K562 (cell line): Measurements from ENCODE around the gene PFN2. TPM values are rescaled to one million over a fixed set of nuclear protein-coding genes. Genes with fewer than 3 reads are reported as not detected.

Source experiments
- ATAC-seq: fragments of 200-7000 bp; cut with Tn5 transposase; 3 replicates; pipeline ENCODE4 v1.9.1; 2020; ENCODE audit warnings: moderate library complexity
- BruUV-seq: library from RNA; stranded (reverse); fragments of 400-500 nt; replicated peaks from 2 replicates; lab custom pipeline; 2021; lab: Mats Ljungman, UMichigan
- CTCF ChIA-PET: fragments of 300-600 bp; formaldehyde crosslinking; extraction: SDS; loops from one replicate; lab custom pipeline; 2021; ENCODE audit warnings: low intra/inter-chr PET ratio; lab: Yijun Ruan, JAX
- POLR2A ChIA-PET: fragments of 300-600, 350-650 bp; sonication (Branson Sonifier 250); formaldehyde crosslinking; extraction: SDS; loops from one replicate; lab custom pipeline; 2021; ENCODE audit warnings: antibody characterized with exemption, inconsistent platforms; lab: Yijun Ruan, JAX
- DNase-seq, 4 experiments: peaks; one replicate each; pipeline versions ENCODE4 v3.0.0 to v3.0.0-alpha.2; 2011 to 2018; ENCODE audit warnings: low spot score in 3 of 4, mixed read lengths in 3 of 4; ENCODE audit errors: extremely low read depth in 1 of 4
- FAIRE-seq: peaks from 2 replicates; lab custom pipeline; 2011; peaks lifted over from hg19 to GRCh38; lab: Jason Lieb, UNC
- H2AFZ ChIP-seq: 2 replicates; pipeline ENCODE4 v1.6.0; 2011; ENCODE audit warnings: low read depth, low read length, control low read depth, inconsistent platforms
- H3K27ac ChIP-seq: fragments of 200-600 bp; 3 replicates; pipeline ENCODE4 v1.8.0; 2011; ENCODE audit warnings: low read depth, mild to moderate bottlenecking, control low read depth, inconsistent platforms, low read length, moderate library complexity, mixed read lengths; ENCODE audit errors: extremely low read depth
- H3K27me3 ChIP-seq, 2 experiments: fragments of 300-600 bp in 1 of 2; 2 replicates in 1 of 2; 3 replicates in 1 of 2; pipeline versions ENCODE4 v1.6.0 to v1.8.0; 2011; ENCODE audit warnings: inconsistent platforms in 2 of 2, low read length in 2 of 2, mild to moderate bottlenecking in 1 of 2, mixed read lengths in 1 of 2, moderate library complexity in 1 of 2; ENCODE audit not compliant: control insufficient read depth in 2 of 2, insufficient read depth in 2 of 2
- H3K36me3 ChIP-seq: fragments of 300-600 bp; 3 replicates; pipeline ENCODE4 v1.8.0; 2011; ENCODE audit warnings: mild to moderate bottlenecking, low read length, inconsistent platforms; ENCODE audit not compliant: control insufficient read depth, insufficient read depth
- H3K4me1 ChIP-seq, 2 experiments: fragments of 200-600 bp in 1 of 2; replicated peaks in 1 of 2; 2 replicates in 1 of 2; 3 replicates in 1 of 2; pipeline versions ENCODE4 v1.5.1 to v1.8.0; 2011; ENCODE audit warnings: inconsistent platforms in 2 of 2, low read length in 2 of 2, mild to moderate bottlenecking in 1 of 2, mixed read lengths in 1 of 2, moderate library complexity in 1 of 2; ENCODE audit not compliant: control insufficient read depth in 2 of 2, insufficient read depth in 2 of 2
- H3K4me2 ChIP-seq: 2 replicates; pipeline ENCODE4 v1.6.1; 2011; ENCODE audit warnings: low read length, control low read depth, inconsistent platforms, mixed read lengths; ENCODE audit not compliant: insufficient read depth
- H3K4me3 ChIP-seq: fragments of 200-600 bp; sonication (generic), shearing (Covaris generic); 2 replicates; pipeline ENCODE4 v1.5.1; 2016; ENCODE audit warnings: control low read depth, inconsistent platforms
- H3K79me2 ChIP-seq: fragments of 200-600 bp; 3 replicates; pipeline ENCODE4 v1.8.0; 2011; ENCODE audit warnings: low read length, inconsistent platforms; ENCODE audit not compliant: control insufficient read depth, insufficient read depth
- H3K9ac ChIP-seq, 2 experiments: 2 replicates each; pipeline versions ENCODE4 v1.6.0 to v1.6.1; 2011; ENCODE audit warnings: low read depth in 2 of 2, low read length in 2 of 2, control low read depth in 1 of 2, inconsistent platforms in 1 of 2, mild to moderate bottlenecking in 1 of 2, mixed read lengths in 1 of 2; ENCODE audit not compliant: insufficient read depth in 1 of 2
- H3K9me1 ChIP-seq: one replicate; pipeline ENCODE4 v1.6.0; 2011; ENCODE audit warnings: inconsistent platforms, mild to moderate bottlenecking, low read length, moderate library complexity; ENCODE audit not compliant: control insufficient read depth, insufficient read depth
- H3K9me3 ChIP-seq: replicated peaks from 2 replicates; pipeline ENCODE4 v1.5.1; 2011; ENCODE audit warnings: low read depth, low read length, inconsistent platforms; ENCODE audit not compliant: control insufficient read depth, insufficient read depth
- H4K20me1 ChIP-seq: replicated peaks from 2 replicates; pipeline ENCODE4 v1.6.1; 2011; ENCODE audit warnings: low read length, inconsistent platforms, mixed read lengths; ENCODE audit not compliant: control insufficient read depth, insufficient read depth
- BDP1 ChIP-seq: IDR thresholded peaks from 3 replicates; pipeline ENCODE4 v1.6.1; 2011; ENCODE audit not compliant: insufficient read length, insufficient read depth
- GABPB2 ChIP-seq: fragments of 250-450 bp; sonication (Bioruptor Pico); conservative IDR thresholded peaks from 2 replicates; pipeline ENCODE4 v1.5.1; 2021; ENCODE audit warnings: mild to moderate bottlenecking
- HMGXB4 ChIP-seq: sonication (generic); formaldehyde crosslinking; IDR thresholded peaks from 2 replicates; pipeline ENCODE4 v1.8.1; 2023; ENCODE audit warnings: mild to moderate bottlenecking, missing genetic modification reagents
- JUNB ChIP-seq: fragments of 450-650 bp; formaldehyde crosslinking; conservative IDR thresholded peaks from 2 replicates; pipeline ENCODE4 v1.4.0; 2020; ENCODE audit warnings: mild to moderate bottlenecking
- KDM2B ChIP-seq: fragments of 250-450 bp; sonication (Bioruptor Pico); IDR thresholded peaks from 2 replicates; pipeline ENCODE4 v1.8.0; 2021; ENCODE audit warnings: mild to moderate bottlenecking, moderate library complexity
- KLF10 ChIP-seq: fragments of 250-450 bp; sonication (Bioruptor Pico); IDR thresholded peaks from 2 replicates; pipeline ENCODE4 v1.6.1; 2021; ENCODE audit warnings: matching md5 sums
- TFAP4 ChIP-seq: sonication (generic); formaldehyde crosslinking; IDR thresholded peaks from 2 replicates; pipeline ENCODE4 v1.8.0; 2022; ENCODE audit warnings: missing genetic modification reagents, mild to moderate bottlenecking, moderate library complexity, borderline replicate concordance
- ZBTB33 ChIP-seq: sonication (generic); formaldehyde crosslinking; IDR thresholded peaks from 2 replicates; pipeline ENCODE4 v1.8.1; 2023; ENCODE audit warnings: mild to moderate bottlenecking, missing genetic modification reagents
- ZEB2 ChIP-seq: fragments of 450-650 bp; IDR thresholded peaks from 2 replicates; pipeline ENCODE4 v1.6.1; 2016
- in situ Hi-C: fragments of 300-500 bp; cut with MboI; formaldehyde crosslinking; loops from 4 replicates; pipeline ENCODE4 v1.15.0; 2018; ENCODE audit warnings: inconsistent platforms, mixed read lengths
- intact Hi-C: fragments of 100-400 bp; cut with micrococcal nuclease; formaldehyde crosslinking; loops from 2 replicates; pipeline ENCODE4 v1.14.2; 2022
- polyA plus RNA-seq, 8 experiments: library from polyadenylated mRNA; depleted of rRNA in 4 of 8; stranded (reverse) in 5 of 8; unstranded in 3 of 8; fragments of >200 nt; fragmentation: Nextera tagmentation in 2 of 8; fragmentation: Illumina TruSeq in 1 of 8; extraction: Ambion mirVana in 2 of 8; extraction: Trizol in 1 of 8; gene quantifications; 2 replicates each; pipeline versions ENCODE4 v1.2.1 to v1.2.3, GENCODE V29; 2011 to 2014; ENCODE audit warnings: inconsistent platforms in 1 of 8, missing spikeins in 1 of 8
- total RNA-seq, 7 experiments: library from RNA; depleted of rRNA in 6 of 7; stranded (reverse); fragments of >200 nt in 6 of 7; fragmentation: Illumina TruSeq in 2 of 7; extraction: Trizol in 2 of 7; gene quantifications; 2 replicates each; pipeline versions ENCODE4 v1.2.1 to v1.2.3, GENCODE V29; 2011 to 2021; ENCODE audit warnings: low replicate concordance in 1 of 7
- TF ChIP-seq, protein P1 (sequence below): fragments of 450-650 bp; IDR thresholded peaks from 2 replicates; pipeline ENCODE4 v1.7.0; 2016; ENCODE audit warnings: borderline replicate concordance
- TF ChIP-seq, protein P2 (sequence below), 2 experiments: fragments of 450-650 bp; IDR thresholded peaks; 2 replicates each; pipeline ENCODE4 v1.6.1; 2018; ENCODE audit warnings: mild to moderate bottlenecking in 2 of 2, low read depth in 1 of 2; ENCODE audit not compliant: partially characterized antibody in 2 of 2

The PFN2 gene
- total and polyA plus RNA-seq, 9 of the 15 experiments (the other 6 are each of a cell fraction or from before 2014, with no cell fraction given) = 0.14 to 0.86 (median 0.35) TPM

- Histone ChIP-seq H3K79me2 (no peaks in the 10 kb centered on the region), H3K4me2 (no peak overlapping the region), H3K9me1 (no peaks in the 10 kb centered on the region), H3K4me1 (no peaks in the 10 kb centered on the region; a peak in 1 of 5 replicates), H3K27me3 (no peaks in the 10 kb centered on the region), H3K9me3 (no peaks in the 10 kb centered on the region), H3K9ac (no peak overlapping the region), H3K4me3 (no peak overlapping the region), H3K27ac (no peak overlapping the region), H4K20me1 (no peaks in the 10 kb centered on the region), H2AFZ (no peak overlapping the region), H3K36me3 (no peaks in the 10 kb centered on the region)
- ATAC-seq = no peak
- FAIRE-seq = no peak
- TF ChIP-seq KDM2B (CRISPR knock-in tag) (no peak), ZBTB33 (CRISPR knock-in tag) (no peak), KLF10 (no peak), TFAP4 (CRISPR knock-in tag) (no peak), GABPB2 (no peak), BDP1 (no peak), HMGXB4 (CRISPR knock-in tag) (no peak), JUNB (CRISPR knock-in tag) (no peak), ZEB2 (no peak)
- TF ChIP-seq, protein P1, sequence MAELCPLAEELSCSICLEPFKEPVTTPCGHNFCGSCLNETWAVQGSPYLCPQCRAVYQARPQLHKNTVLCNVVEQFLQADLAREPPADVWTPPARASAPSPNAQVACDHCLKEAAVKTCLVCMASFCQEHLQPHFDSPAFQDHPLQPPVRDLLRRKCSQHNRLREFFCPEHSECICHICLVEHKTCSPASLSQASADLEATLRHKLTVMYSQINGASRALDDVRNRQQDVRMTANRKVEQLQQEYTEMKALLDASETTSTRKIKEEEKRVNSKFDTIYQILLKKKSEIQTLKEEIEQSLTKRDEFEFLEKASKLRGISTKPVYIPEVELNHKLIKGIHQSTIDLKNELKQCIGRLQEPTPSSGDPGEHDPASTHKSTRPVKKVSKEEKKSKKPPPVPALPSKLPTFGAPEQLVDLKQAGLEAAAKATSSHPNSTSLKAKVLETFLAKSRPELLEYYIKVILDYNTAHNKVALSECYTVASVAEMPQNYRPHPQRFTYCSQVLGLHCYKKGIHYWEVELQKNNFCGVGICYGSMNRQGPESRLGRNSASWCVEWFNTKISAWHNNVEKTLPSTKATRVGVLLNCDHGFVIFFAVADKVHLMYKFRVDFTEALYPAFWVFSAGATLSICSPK = no peak
- TF ChIP-seq, protein P2, sequence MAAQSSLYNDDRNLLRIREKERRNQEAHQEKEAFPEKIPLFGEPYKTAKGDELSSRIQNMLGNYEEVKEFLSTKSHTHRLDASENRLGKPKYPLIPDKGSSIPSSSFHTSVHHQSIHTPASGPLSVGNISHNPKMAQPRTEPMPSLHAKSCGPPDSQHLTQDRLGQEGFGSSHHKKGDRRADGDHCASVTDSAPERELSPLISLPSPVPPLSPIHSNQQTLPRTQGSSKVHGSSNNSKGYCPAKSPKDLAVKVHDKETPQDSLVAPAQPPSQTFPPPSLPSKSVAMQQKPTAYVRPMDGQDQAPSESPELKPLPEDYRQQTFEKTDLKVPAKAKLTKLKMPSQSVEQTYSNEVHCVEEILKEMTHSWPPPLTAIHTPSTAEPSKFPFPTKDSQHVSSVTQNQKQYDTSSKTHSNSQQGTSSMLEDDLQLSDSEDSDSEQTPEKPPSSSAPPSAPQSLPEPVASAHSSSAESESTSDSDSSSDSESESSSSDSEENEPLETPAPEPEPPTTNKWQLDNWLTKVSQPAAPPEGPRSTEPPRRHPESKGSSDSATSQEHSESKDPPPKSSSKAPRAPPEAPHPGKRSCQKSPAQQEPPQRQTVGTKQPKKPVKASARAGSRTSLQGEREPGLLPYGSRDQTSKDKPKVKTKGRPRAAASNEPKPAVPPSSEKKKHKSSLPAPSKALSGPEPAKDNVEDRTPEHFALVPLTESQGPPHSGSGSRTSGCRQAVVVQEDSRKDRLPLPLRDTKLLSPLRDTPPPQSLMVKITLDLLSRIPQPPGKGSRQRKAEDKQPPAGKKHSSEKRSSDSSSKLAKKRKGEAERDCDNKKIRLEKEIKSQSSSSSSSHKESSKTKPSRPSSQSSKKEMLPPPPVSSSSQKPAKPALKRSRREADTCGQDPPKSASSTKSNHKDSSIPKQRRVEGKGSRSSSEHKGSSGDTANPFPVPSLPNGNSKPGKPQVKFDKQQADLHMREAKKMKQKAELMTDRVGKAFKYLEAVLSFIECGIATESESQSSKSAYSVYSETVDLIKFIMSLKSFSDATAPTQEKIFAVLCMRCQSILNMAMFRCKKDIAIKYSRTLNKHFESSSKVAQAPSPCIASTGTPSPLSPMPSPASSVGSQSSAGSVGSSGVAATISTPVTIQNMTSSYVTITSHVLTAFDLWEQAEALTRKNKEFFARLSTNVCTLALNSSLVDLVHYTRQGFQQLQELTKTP (IDR thresholded peaks at IDR 0.05; ENCODE audit: low read depth in 1 of 2, partially characterized antibody in 2 of 2) = no peak
- DNase-seq = no peak
- no TSS peak for BruUV-seq
- in situ Hi-C loops (loop anchor here (25.0 kb wide), 1 partner anchor 548 kb away; no protein-coding TSS in a partner anchor), intact Hi-C loops (no loop called here)
- CTCF ChIA-PET = no interaction called here
- POLR2A ChIA-PET = no interaction called here
Measured at GRCh38 chr3:149964291-149964690, 6.4 kb downstream of the PFN2 start.
